Panc1 (cell line): ENCODE data around the gene FKBP6. TPM values are rescaled to one million over a fixed set of nuclear protein-coding genes. Genes with fewer than 3 reads are reported as not detected.

Experiments used
- ATAC-seq: fragments of 200-7000 bp; cut with Tn5 transposase; 2 replicates; pipeline ENCODE4 v1.9.1; 2020; ENCODE audit warnings: mild to moderate bottlenecking, moderate library complexity
- BruUV-seq: library from RNA; stranded (reverse); fragments of 400-500 nt; replicated peaks from 2 replicates; lab custom pipeline; 2021; lab: Mats Ljungman, UMichigan
- CTCF ChIA-PET: fragments of 300-600 bp; sonication (Branson Sonifier 250); formaldehyde crosslinking; loops from one replicate; lab custom pipeline; 2022; ENCODE audit warnings: antibody characterized with exemption; lab: Charles Lee
- POLR2A ChIA-PET: fragments of 300-600 bp; sonication (Branson Sonifier 250); formaldehyde crosslinking; loops from one replicate; lab custom pipeline; 2022; ENCODE audit warnings: antibody characterized with exemption; lab: Charles Lee
- DNase-seq: peaks from one replicate; pipeline ENCODE4 v3.0.0-alpha.2; 2010; ENCODE audit warnings: low read depth, low spot score
- H3K27ac ChIP-seq: 2 replicates; pipeline ENCODE4 v1.5.1; 2011; ENCODE audit warnings: mild to moderate bottlenecking, low read length, inconsistent platforms
- H3K27me3 ChIP-seq: fragments of 200-500 bp; sonication (Bioruptor generic); 2 replicates; pipeline ENCODE4 v1.6.0; 2014; ENCODE audit warnings: low read length, inconsistent platforms; ENCODE audit not compliant: control insufficient read depth, insufficient read depth
- H3K36me3 ChIP-seq: fragments of 200-500 bp; sonication (Bioruptor generic); 2 replicates; pipeline ENCODE4 v1.5.1; 2014; ENCODE audit warnings: inconsistent platforms, mild to moderate bottlenecking, low read length, moderate library complexity; ENCODE audit not compliant: control insufficient read depth, insufficient read depth
- H3K4me1 ChIP-seq: 2 replicates; pipeline ENCODE4 v1.5.1; 2011; ENCODE audit warnings: inconsistent platforms, mild to moderate bottlenecking, low read length, moderate library complexity; ENCODE audit not compliant: control insufficient read depth, insufficient read depth
- H3K4me3 ChIP-seq, 2 experiments: 2 replicates each; pipeline ENCODE4 v1.5.1; 2011 to 2012; ENCODE audit warnings: low read depth in 2 of 2, low read length in 2 of 2, mild to moderate bottlenecking in 2 of 2, inconsistent platforms in 1 of 2, moderate library complexity in 1 of 2
- H3K9me3 ChIP-seq: fragments of 200-500 bp; sonication (Bioruptor generic); 2 replicates; pipeline ENCODE4 v1.5.1; 2014; ENCODE audit warnings: low read depth, mild to moderate bottlenecking, inconsistent platforms, low read length, moderate library complexity; ENCODE audit not compliant: control insufficient read depth, insufficient read depth
- POLR2AphosphoS5 ChIP-seq: IDR thresholded peaks from 2 replicates; pipeline ENCODE4 v1.6.1; 2012; ENCODE audit warnings: mild to moderate bottlenecking, low read depth, low read length, moderate library complexity
- SIN3A ChIP-seq: IDR thresholded peaks from 2 replicates; pipeline ENCODE4 v1.6.1; 2012; ENCODE audit warnings: low read depth, mild to moderate bottlenecking, low read length, moderate library complexity, borderline replicate concordance; ENCODE audit not compliant: insufficient read depth
- TCF7L2 ChIP-seq: IDR thresholded peaks from 2 replicates; pipeline ENCODE4 v1.6.1; 2011; ENCODE audit warnings: mild to moderate bottlenecking, low read depth, low read length, inconsistent platforms
- in situ Hi-C: cut with HindIII; loops from 2 replicates; pipeline ENCODE4 v1.10.0; 2016; ENCODE audit warnings: low sequenced_read_pairs, low pct_unique_long_range_greater_than_20kb
- intact Hi-C: fragments of 100-400 bp; cut with micrococcal nuclease; formaldehyde crosslinking; loops from one replicate; pipeline ENCODE4 v1.10.0; 2022; ENCODE audit not compliant: unreplicated experiment
- total RNA-seq: library from RNA; stranded (reverse); gene quantifications from one replicate; pipeline ENCODE4 v1.2.1, GENCODE V29; 2021; ENCODE audit not compliant: unreplicated experiment
- TF ChIP-seq, protein P1 (sequence below): fragments of 450-650 bp; IDR thresholded peaks from 2 replicates; pipeline ENCODE4 v1.5.1; 2017; ENCODE audit warnings: mild to moderate bottlenecking
- TF ChIP-seq, protein P2 (sequence below), 2 experiments: IDR thresholded peaks; 2 replicates each; pipeline ENCODE4 v1.6.1; 2011 to 2012; ENCODE audit warnings: low read depth in 2 of 2, control low read depth in 1 of 2, low read length in 1 of 2, mild to moderate bottlenecking in 1 of 2, moderate library complexity in 1 of 2; ENCODE audit not compliant: insufficient read depth in 1 of 2

FKBP6 gene
- total RNA-seq, 1 experiment from 2014 or later: not detected

DNA sequence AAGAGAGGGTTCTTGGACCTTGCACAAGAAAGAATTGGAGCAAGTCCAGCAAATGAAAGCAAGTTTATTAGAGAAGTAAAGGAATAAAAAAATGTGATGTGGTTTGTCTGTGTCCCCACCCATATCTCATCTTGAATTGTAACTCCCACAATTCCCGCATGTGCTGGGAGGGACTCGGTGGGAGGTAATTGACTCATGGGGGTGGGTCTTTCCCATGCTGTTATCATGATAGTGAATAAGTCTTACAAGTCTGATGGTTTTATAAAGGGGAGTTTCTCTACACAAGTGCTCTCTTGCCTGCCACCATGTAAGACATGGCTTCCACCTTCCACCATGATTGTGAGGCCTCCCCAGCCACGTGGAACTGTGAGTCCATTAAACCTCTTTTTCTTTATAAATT is 66.5 kb downstream of the FKBP6 start:
- TF ChIP-seq, protein P1, sequence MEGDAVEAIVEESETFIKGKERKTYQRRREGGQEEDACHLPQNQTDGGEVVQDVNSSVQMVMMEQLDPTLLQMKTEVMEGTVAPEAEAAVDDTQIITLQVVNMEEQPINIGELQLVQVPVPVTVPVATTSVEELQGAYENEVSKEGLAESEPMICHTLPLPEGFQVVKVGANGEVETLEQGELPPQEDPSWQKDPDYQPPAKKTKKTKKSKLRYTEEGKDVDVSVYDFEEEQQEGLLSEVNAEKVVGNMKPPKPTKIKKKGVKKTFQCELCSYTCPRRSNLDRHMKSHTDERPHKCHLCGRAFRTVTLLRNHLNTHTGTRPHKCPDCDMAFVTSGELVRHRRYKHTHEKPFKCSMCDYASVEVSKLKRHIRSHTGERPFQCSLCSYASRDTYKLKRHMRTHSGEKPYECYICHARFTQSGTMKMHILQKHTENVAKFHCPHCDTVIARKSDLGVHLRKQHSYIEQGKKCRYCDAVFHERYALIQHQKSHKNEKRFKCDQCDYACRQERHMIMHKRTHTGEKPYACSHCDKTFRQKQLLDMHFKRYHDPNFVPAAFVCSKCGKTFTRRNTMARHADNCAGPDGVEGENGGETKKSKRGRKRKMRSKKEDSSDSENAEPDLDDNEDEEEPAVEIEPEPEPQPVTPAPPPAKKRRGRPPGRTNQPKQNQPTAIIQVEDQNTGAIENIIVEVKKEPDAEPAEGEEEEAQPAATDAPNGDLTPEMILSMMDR: no peak
- no peak for TF ChIP-seq POLR2AphosphoS5
- TF ChIP-seq SIN3A: no peak
- no peak for TF ChIP-seq TCF7L2
- TF ChIP-seq, protein P2, sequence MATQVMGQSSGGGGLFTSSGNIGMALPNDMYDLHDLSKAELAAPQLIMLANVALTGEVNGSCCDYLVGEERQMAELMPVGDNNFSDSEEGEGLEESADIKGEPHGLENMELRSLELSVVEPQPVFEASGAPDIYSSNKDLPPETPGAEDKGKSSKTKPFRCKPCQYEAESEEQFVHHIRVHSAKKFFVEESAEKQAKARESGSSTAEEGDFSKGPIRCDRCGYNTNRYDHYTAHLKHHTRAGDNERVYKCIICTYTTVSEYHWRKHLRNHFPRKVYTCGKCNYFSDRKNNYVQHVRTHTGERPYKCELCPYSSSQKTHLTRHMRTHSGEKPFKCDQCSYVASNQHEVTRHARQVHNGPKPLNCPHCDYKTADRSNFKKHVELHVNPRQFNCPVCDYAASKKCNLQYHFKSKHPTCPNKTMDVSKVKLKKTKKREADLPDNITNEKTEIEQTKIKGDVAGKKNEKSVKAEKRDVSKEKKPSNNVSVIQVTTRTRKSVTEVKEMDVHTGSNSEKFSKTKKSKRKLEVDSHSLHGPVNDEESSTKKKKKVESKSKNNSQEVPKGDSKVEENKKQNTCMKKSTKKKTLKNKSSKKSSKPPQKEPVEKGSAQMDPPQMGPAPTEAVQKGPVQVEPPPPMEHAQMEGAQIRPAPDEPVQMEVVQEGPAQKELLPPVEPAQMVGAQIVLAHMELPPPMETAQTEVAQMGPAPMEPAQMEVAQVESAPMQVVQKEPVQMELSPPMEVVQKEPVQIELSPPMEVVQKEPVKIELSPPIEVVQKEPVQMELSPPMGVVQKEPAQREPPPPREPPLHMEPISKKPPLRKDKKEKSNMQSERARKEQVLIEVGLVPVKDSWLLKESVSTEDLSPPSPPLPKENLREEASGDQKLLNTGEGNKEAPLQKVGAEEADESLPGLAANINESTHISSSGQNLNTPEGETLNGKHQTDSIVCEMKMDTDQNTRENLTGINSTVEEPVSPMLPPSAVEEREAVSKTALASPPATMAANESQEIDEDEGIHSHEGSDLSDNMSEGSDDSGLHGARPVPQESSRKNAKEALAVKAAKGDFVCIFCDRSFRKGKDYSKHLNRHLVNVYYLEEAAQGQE (IDR thresholded peaks at IDR 0.05; ENCODE audit: insufficient read depth in 1 of 2, low read depth in 2 of 2, low read length in 1 of 2): no peak
- ATAC-seq (no peak), DNase-seq (no peak)
- H3K27ac ChIP-seq: no peak overlapping the region
- no peaks in the 10 kb centered on the region for H3K4me1 ChIP-seq
- no peaks in the 10 kb centered on the region for H3K9me3 ChIP-seq
- BruUV-seq: no TSS peak
- H3K36me3 ChIP-seq: no peaks in the 10 kb centered on the region
- H3K27me3 ChIP-seq: no peaks in the 10 kb centered on the region
- POLR2A ChIA-PET: no interaction called here
- in situ Hi-C loops: no loop called here
- H3K4me3 ChIP-seq: no peak overlapping the region
- CTCF ChIA-PET: no interaction called here
- intact Hi-C loops: no loop called here

DNA sequence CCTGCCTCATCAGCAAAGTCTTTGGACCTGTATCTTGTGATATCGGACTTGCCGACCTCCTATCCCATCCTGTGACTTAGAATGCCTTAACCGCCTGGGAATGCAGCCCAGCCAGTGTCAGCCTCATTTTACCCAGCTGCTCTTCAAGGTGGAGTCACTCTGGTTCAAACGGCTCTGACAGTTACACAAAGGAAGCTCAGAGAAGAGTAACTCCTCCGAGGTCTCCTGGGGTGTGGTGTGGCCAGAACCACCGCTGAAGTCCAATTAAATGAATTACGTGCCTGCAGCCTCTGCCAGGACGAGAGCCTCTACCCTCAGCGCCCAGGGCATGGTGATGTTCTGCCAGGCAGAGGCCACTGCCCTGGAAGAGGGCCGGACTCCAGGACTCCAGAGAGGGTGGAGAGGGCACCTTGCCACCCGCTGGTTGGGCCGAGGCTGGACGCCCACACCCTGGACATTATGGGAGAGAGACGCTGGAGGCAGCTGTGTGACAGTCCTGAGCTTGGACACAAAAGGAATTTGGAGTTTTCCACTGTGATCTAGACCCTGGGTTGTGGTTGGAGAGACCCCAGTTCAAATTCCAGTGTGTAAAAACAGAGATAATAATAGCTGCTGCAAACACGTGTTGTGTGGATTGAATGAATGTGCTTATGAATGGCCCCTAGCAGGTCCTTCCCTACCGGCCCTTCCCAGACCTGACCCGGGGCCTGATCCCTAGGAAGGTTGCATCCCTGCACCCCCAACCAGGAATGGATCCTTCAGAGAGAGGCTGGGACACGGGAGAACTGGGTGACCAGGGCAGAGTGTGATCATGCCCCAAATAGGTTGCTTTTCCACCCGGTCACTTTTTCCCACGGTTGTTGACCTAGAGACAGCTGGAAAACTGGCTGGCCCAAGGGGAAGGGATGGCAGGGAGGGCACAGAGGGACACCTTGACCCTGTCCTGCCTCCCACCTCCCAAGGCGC is 67.9 kb downstream of the FKBP6 start:
- POLR2A ChIA-PET: no interaction called here
- no peak for ATAC-seq
- CTCF ChIA-PET: no interaction called here

More for the DNA sequence above, 67.9 kb downstream of the FKBP6 start:
- intact Hi-C loops (no loop called here), in situ Hi-C loops (no loop called here)
- Histone ChIP-seq H3K4me1 (no peaks in the 10 kb centered on the region), H3K27me3 (no peaks in the 10 kb centered on the region), H3K9me3 (no peaks in the 10 kb centered on the region), H3K36me3 (no peaks in the 10 kb centered on the region), H3K27ac (no peak overlapping the region), H3K4me3 (no peak overlapping the region)
- DNase-seq: no peak
- BruUV-seq: no TSS peak
- TF ChIP-seq SIN3A (no peak), TCF7L2 (no peak), POLR2AphosphoS5 (no peak)
- TF ChIP-seq, protein P1: no peak
- TF ChIP-seq, protein P2 (IDR thresholded peaks at IDR 0.05; ENCODE audit: insufficient read depth in 1 of 2, low read depth in 2 of 2, low read length in 1 of 2): no peak
